Gastrocnemius medialis (tissue), 4 donors: Measurements from ENCODE around the gene TENT4B. TPM values are rescaled to one million over a fixed set of nuclear protein-coding genes. Genes with fewer than 3 reads are reported as not detected.

Experiments
- ATAC-seq, 2 donors: fragments of 150-250 bp; one replicate each; pipeline ENCODE4 v1.9.1; 2016
- DNase-seq, 2 donors: peaks; one replicate each; pipeline ENCODE4 v3.0.0-alpha.2; 2019
- H3K27ac ChIP-seq, 4 donors: fragments of 200-600 bp; sonication (generic); 1 replicate in 1 of 4; 2 replicates in 3 of 4; pipeline ENCODE4 v1.5.1; 2016 to 2018; ENCODE audit warnings: mild to moderate bottlenecking in 2 of 4, moderate library complexity in 1 of 4
- H3K27me3 ChIP-seq, 3 donors: fragments of 200-600 bp; sonication (generic) in 2 of 3; 1 replicate in 1 of 3; 2 replicates in 2 of 3; pipeline versions ENCODE4 v1.5.1 to v1.6.0; 2016 to 2019; ENCODE audit warnings: mild to moderate bottlenecking in 1 of 3, moderate library complexity in 1 of 3
- H3K36me3 ChIP-seq, 2 donors: fragments of 200-600 bp; sonication (generic) in 1 of 2; one replicate each; pipeline ENCODE4 v1.5.1; 2017 to 2018
- H3K4me1 ChIP-seq, 2 donors: fragments of 200-600 bp; sonication (generic) in 1 of 2; one replicate each; pipeline ENCODE4 v1.5.1; 2016 to 2017; ENCODE audit warnings: mild to moderate bottlenecking in 2 of 2
- H3K4me3 ChIP-seq, 4 donors: fragments of 200-600 bp; sonication (generic) in 3 of 4; 1 replicate in 1 of 4; 2 replicates in 3 of 4; pipeline ENCODE4 v1.5.1; 2016 to 2019; ENCODE audit warnings: mild to moderate bottlenecking in 2 of 4
- H3K9me3 ChIP-seq, 3 donors: fragments of 200-600 bp; sonication (generic) in 2 of 3; 1 replicate in 1 of 3; 2 replicates in 2 of 3; pipeline ENCODE4 v1.5.1; 2016 to 2019
- CTCF ChIP-seq, 5 experiments: fragments of 450-650 bp in 3 of 5; fragments of 200-600 bp in 2 of 5; sonication (generic) in 2 of 5; IDR thresholded peaks in 4 of 5; conservative IDR thresholded peaks in 1 of 5; 1 replicate in 4 of 5; 2 replicates in 1 of 5; pipeline ENCODE4 v1.5.1; 2016 to 2019; ENCODE audit warnings: antibody characterized with exemption in 5 of 5, mild to moderate bottlenecking in 3 of 5, moderate library complexity in 3 of 5
- POLR2A ChIP-seq, 2 donors: fragments of 450-650 bp; IDR thresholded peaks; one replicate each; pipeline ENCODE4 v1.6.1; 2017; ENCODE audit warnings: antibody characterized with exemption in 2 of 2, mild to moderate bottlenecking in 2 of 2, moderate library complexity in 2 of 2
- in situ Hi-C, 4 donors: fragments of 200-750 bp; cut with MboI; loops; one replicate each; pipeline versions ENCODE4 v1.15.0 to v1.8.0; 2017; ENCODE audit warnings: low sequenced_read_pairs in 4 of 4
- intact Hi-C: fragments of 100-400 bp; cut with DNase I; formaldehyde crosslinking; loops from one replicate; pipeline ENCODE4 v1.15.1; 2023; ENCODE audit warnings: low total_unique reads
- total RNA-seq, 4 donors: library from RNA; depleted of rRNA; stranded (reverse); fragments of >200 nt; gene quantifications; one replicate each; pipeline versions ENCODE4 v1.1.0 to v1.2.3, GENCODE V29; 2016

TENT4B gene
- total RNA-seq, 4 donors from 2014 or later, result 5.7 to 12.2 (median 7.0) TPM

- DNase-seq (no peak), ATAC-seq (no peak)
- H3K4me1 ChIP-seq, result no peaks in the 10 kb centered on the region
- H3K27ac ChIP-seq, result no peak overlapping the region
- H3K4me3 ChIP-seq, result no peak overlapping the region
- intact Hi-C loops (loop anchor here (10.0 kb wide), 1 partner anchor 585 kb away; no protein-coding TSS in a partner anchor), in situ Hi-C loops (loop anchor here (10.0 to 25.0 kb wide), 4 partner anchors 135 to 445 kb away; partner anchors contain the start of gene BRD7 (in 1 of the 4))
- no peak for TF ChIP-seq POLR2A (IDR thresholded peaks at IDR 0.05)
- H3K9me3 ChIP-seq, result no peaks in the 10 kb centered on the region
- peaks cover 0 to 34% of the 10 kb centered on the region in 2 donors for H3K36me3 ChIP-seq
- no peaks in the 10 kb centered on the region for H3K27me3 ChIP-seq
Measured at GRCh38 chr16:50219402-50219975, 66.4 kb downstream of the TENT4B start.

DNA sequence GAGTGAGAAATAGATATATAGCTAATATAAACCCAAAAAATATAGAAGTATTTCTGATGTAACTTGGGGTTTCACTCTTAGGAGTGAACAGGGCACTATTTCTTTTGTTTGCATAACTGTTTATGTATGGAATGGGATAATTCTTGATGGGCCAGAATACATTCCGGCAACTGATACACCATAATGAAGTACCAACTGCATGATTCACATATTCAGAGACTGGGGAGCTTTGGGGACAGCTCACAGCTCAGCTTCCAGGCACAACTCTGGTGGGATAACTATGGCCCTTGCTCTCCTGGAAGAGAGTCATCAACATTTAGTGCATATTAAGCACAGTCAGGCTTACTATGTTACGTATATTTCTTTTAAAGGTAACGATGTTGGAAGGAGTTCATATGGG is 71.2 kb downstream of the TENT4B start:
- intact Hi-C loops, result no loop called here
- peaks cover 0 to 36% of the 10 kb centered on the region in 2 donors for H3K36me3 ChIP-seq
- H3K9me3 ChIP-seq, result no peaks in the 10 kb centered on the region

GRCh38 chr16:50227120-50227519 is 74.0 kb downstream of the TENT4B start:
- Histone ChIP-seq H3K4me1 (no peaks in the 10 kb centered on the region), H3K27ac (no peak overlapping the region), H3K36me3 (peaks cover 0 to 35% of the 10 kb centered on the region in 2 donors), H3K4me3 (no peak overlapping the region), H3K9me3 (no peaks in the 10 kb centered on the region), H3K27me3 (no peaks in the 10 kb centered on the region)
- ATAC-seq, result no peak
- DNase-seq, result no peak
- TF ChIP-seq POLR2A (IDR thresholded peaks at IDR 0.05) (no peak), CTCF (IDR thresholded peaks at IDR 0.05 in 4 of 5, conservative IDR thresholded peaks at IDR 0.05 in 1 of 5) (no peak)
- intact Hi-C loops (no loop called here), in situ Hi-C loops (no loop called here)

More for the DNA sequence above, 71.2 kb downstream of the TENT4B start:
- TF ChIP-seq POLR2A (IDR thresholded peaks at IDR 0.05) (no peak), CTCF (IDR thresholded peaks at IDR 0.05 in 4 of 5, conservative IDR thresholded peaks at IDR 0.05 in 1 of 5) (no peak)
- in situ Hi-C loops, result loop anchor here in 2 of 4 donors (25.0 kb wide), 2 partner anchors 138 to 438 kb away; partner anchors contain the start of gene BRD7 (in 1 of the 2)
- no peak overlapping the region for H3K4me3 ChIP-seq
- DNase-seq (no peak), ATAC-seq (no peak)
- no peak overlapping the region for H3K27ac ChIP-seq
- H3K4me1 ChIP-seq, result no peaks in the 10 kb centered on the region
- H3K27me3 ChIP-seq, result no peaks in the 10 kb centered on the region

GRCh38 chr16:50227665-50228064 is 74.6 kb downstream of the TENT4B start:
- intact Hi-C loops, result no loop called here
- in situ Hi-C loops, result no loop called here

More at GRCh38 chr16:50227665-50228064, 74.6 kb downstream of the TENT4B start:
- Histone ChIP-seq H3K4me3 (no peak overlapping the region), H3K36me3 (peaks cover 0 to 35% of the 10 kb centered on the region in 2 donors), H3K27ac (no peak overlapping the region), H3K9me3 (no peaks in the 10 kb centered on the region), H3K4me1 (no peaks in the 10 kb centered on the region), H3K27me3 (no peaks in the 10 kb centered on the region)
- no peak for ATAC-seq
- DNase-seq, result no peak
- no peak for TF ChIP-seq CTCF (IDR thresholded peaks at IDR 0.05 in 4 of 5, conservative IDR thresholded peaks at IDR 0.05 in 1 of 5)
- no peak for TF ChIP-seq POLR2A (IDR thresholded peaks at IDR 0.05)
